Hepatocyte (in vitro differentiated cells): ENCODE data around the gene HMGCS1. TPM values are rescaled to one million over a fixed set of nuclear protein-coding genes. Genes with fewer than 3 reads are reported as not detected.

Experiments
- DNase-seq: peaks from one replicate; pipeline ENCODE4 v3.0.0-alpha.2; 2016; ENCODE audit warnings: low spot score
- H2AFZ ChIP-seq: fragments of 200-600 bp; sonication (generic); 2 replicates; pipeline ENCODE4 v1.6.0; 2016; ENCODE audit warnings: antibody characterized with exemption, mild to moderate bottlenecking
- H3K27ac ChIP-seq: fragments of 200-600 bp; sonication (generic); 2 replicates; pipeline ENCODE4 v1.5.1; 2016; ENCODE audit warnings: mild to moderate bottlenecking
- H3K27me3 ChIP-seq: fragments of 200-600 bp; sonication (generic); 2 replicates; pipeline ENCODE4 v1.6.1; 2016
- H3K36me3 ChIP-seq: fragments of 200-600 bp; sonication (generic); replicated peaks from 2 replicates; pipeline ENCODE4 v1.5.1; 2016; ENCODE audit warnings: low read depth; ENCODE audit not compliant: insufficient read depth
- H3K4me1 ChIP-seq: fragments of 200-600 bp; sonication (generic); 2 replicates; pipeline ENCODE4 v1.5.1; 2016; ENCODE audit warnings: mild to moderate bottlenecking, moderate library complexity; ENCODE audit not compliant: insufficient read depth
- H3K4me2 ChIP-seq: fragments of 200-600 bp; sonication (generic); 2 replicates; pipeline ENCODE4 v1.6.0; 2016
- H3K4me3 ChIP-seq: fragments of 200-600 bp; sonication (generic); 2 replicates; pipeline ENCODE4 v1.5.1; 2016; ENCODE audit warnings: mild to moderate bottlenecking
- H3K79me2 ChIP-seq: fragments of 200-600 bp; sonication (generic); 2 replicates; pipeline ENCODE4 v1.6.0; 2017; ENCODE audit warnings: mild to moderate bottlenecking
- H3K9me2 ChIP-seq: fragments of 200-600 bp; sonication (generic); replicated peaks from 2 replicates; pipeline ENCODE4 v1.6.0; 2017; ENCODE audit warnings: mild to moderate bottlenecking; ENCODE audit not compliant: insufficient read depth
- H3K9me3 ChIP-seq: fragments of 200-600 bp; sonication (generic); 2 replicates; pipeline ENCODE4 v1.5.1; 2016; ENCODE audit warnings: low read depth, mild to moderate bottlenecking
- H4K20me1 ChIP-seq: fragments of 200-600 bp; sonication (generic); 2 replicates; pipeline ENCODE4 v1.6.0; 2016; ENCODE audit warnings: mild to moderate bottlenecking; ENCODE audit not compliant: insufficient read depth, poor library complexity, severe bottlenecking
- CTCF ChIP-seq: fragments of 200-600 bp; sonication (generic); IDR thresholded peaks from 2 replicates; pipeline ENCODE4 v1.5.1; 2016; ENCODE audit warnings: antibody characterized with exemption, mild to moderate bottlenecking; ENCODE audit not compliant: poor library complexity
- EZH2 ChIP-seq: fragments of 200-600 bp; sonication (generic); IDR thresholded peaks from 2 replicates; pipeline ENCODE4 v1.6.1; 2016; ENCODE audit warnings: antibody characterized with exemption, mild to moderate bottlenecking, borderline replicate concordance
- EZH2phosphoT487 ChIP-seq: fragments of 200-600 bp; sonication (generic); IDR thresholded peaks from one replicate; pipeline ENCODE4 v1.6.1; 2018; ENCODE audit warnings: antibody characterized with exemption, mild to moderate bottlenecking, low read depth, moderate library complexity; ENCODE audit not compliant: unreplicated experiment, severe bottlenecking
- WGBS: methylation state at CpG from one replicate; pipeline ENCODE4 v1.1.6; 2016; ENCODE audit warnings: low lambda C conversion rate; ENCODE audit errors: missing lambda C conversion rate; 5-methylcytosine and 5-hydroxymethylcytosine counted together
- polyA plus RNA-seq: library from polyadenylated mRNA; unstranded; fragments of >200 nt; fragmentation: Nextera tagmentation; extraction: Ambion mirVana; gene quantifications from 2 replicates; pipeline ENCODE4 v1.2.1, GENCODE V29; 2016
- total RNA-seq: library from RNA; depleted of rRNA; stranded (reverse); fragments of >200 nt; gene quantifications from 2 replicates; pipeline ENCODE4 v1.2.3, GENCODE V29; 2014

The HMGCS1 gene
- total and polyA plus RNA-seq, 2 experiments from 2014 or later, result 114 to 333 TPM

GRCh38 chr5:43296835-43297234 is 16.4 kb downstream of the HMGCS1 start:
- Histone ChIP-seq H3K27ac (no peak overlapping the region), H3K79me2 (peaks cover 58% of the 10 kb centered on the region), H3K4me2 (no peak overlapping the region), H2AFZ (no peak overlapping the region), H3K4me3 (no peak overlapping the region), H3K4me1 (no peaks in the 10 kb centered on the region), H3K36me3 (peaks cover 10% of the 10 kb centered on the region), H3K9me3 (no peaks in the 10 kb centered on the region), H4K20me1 (peaks cover 85% of the 10 kb centered on the region), H3K27me3 (no peaks in the 10 kb centered on the region), H3K9me2 (no peaks in the 10 kb centered on the region)
- no peak for DNase-seq
- WGBS, result 94% methylated on average over 2 of the region's 2 CpGs
- TF ChIP-seq EZH2, result no peak
- TF ChIP-seq CTCF, result no peak
- TF ChIP-seq EZH2phosphoT487, result no peak

GRCh38 chr5:43295202-43295601 is 18.0 kb downstream of the HMGCS1 start:
- H4K20me1 ChIP-seq, result peaks cover 76% of the 10 kb centered on the region
- H3K36me3 ChIP-seq, result peaks cover 10% of the 10 kb centered on the region

GRCh38 chr5:43294226-43294625 is 19.0 kb downstream of the HMGCS1 start:
- peaks cover 10% of the 10 kb centered on the region for H3K36me3 ChIP-seq

More at GRCh38 chr5:43295202-43295601, 18.0 kb downstream of the HMGCS1 start:
- H3K9me2 ChIP-seq, result no peaks in the 10 kb centered on the region
- DNase-seq, result no peak
- H3K4me3 ChIP-seq, result no peak overlapping the region
- H2AFZ ChIP-seq, result no peak overlapping the region
- no peak overlapping the region for H3K4me2 ChIP-seq
- WGBS, result 89% methylated on average over 2 of the region's 2 CpGs
- H3K27ac ChIP-seq, result no peak overlapping the region
- no peak for TF ChIP-seq CTCF
- TF ChIP-seq EZH2, result no peak
- TF ChIP-seq EZH2phosphoT487, result no peak
- peaks cover 42% of the 10 kb centered on the region for H3K79me2 ChIP-seq
- no peaks in the 10 kb centered on the region for H3K4me1 ChIP-seq
- no peaks in the 10 kb centered on the region for H3K9me3 ChIP-seq
- H3K27me3 ChIP-seq, result no peaks in the 10 kb centered on the region

More at GRCh38 chr5:43294226-43294625, 19.0 kb downstream of the HMGCS1 start:
- no peaks in the 10 kb centered on the region for H3K9me3 ChIP-seq
- H3K4me1 ChIP-seq, result no peaks in the 10 kb centered on the region
- H4K20me1 ChIP-seq, result peaks cover 66% of the 10 kb centered on the region
- no peak overlapping the region for H3K27ac ChIP-seq
- peaks cover 34% of the 10 kb centered on the region for H3K79me2 ChIP-seq
- no peak for DNase-seq
- no peaks in the 10 kb centered on the region for H3K9me2 ChIP-seq
- no peaks in the 10 kb centered on the region for H3K27me3 ChIP-seq
- H3K4me2 ChIP-seq, result no peak overlapping the region
- TF ChIP-seq EZH2 (no peak), CTCF (no peak), EZH2phosphoT487 (no peak)
- no peak overlapping the region for H3K4me3 ChIP-seq
- no peak overlapping the region for H2AFZ ChIP-seq
